Fibroblast of the aortic adventitia (primary cell): ENCODE measurements around the gene ZNF519. TPM values are rescaled to one million over a fixed set of nuclear protein-coding genes. Genes with fewer than 3 reads are reported as not detected.

Experiments
- DNase-seq: peaks from one replicate; pipeline ENCODE4 v3.0.0-alpha.2; 2010; ENCODE audit warnings: low read depth
- H3K4me3 ChIP-seq: 2 replicates; pipeline ENCODE4 v1.5.1; 2011; ENCODE audit warnings: low read depth, mild to moderate bottlenecking, control low read depth, low read length, moderate library complexity
- total RNA-seq: library from RNA; depleted of rRNA; stranded (reverse); fragments of >200 nt; gene quantifications from 2 replicates; pipeline ENCODE4 v1.2.3, GENCODE V29; 2012; ENCODE audit warnings: low replicate concordance
- TF ChIP-seq, protein P1 (sequence below): IDR thresholded peaks from 2 replicates; pipeline ENCODE4 v1.5.1; 2011; ENCODE audit warnings: mild to moderate bottlenecking, low read length, control low read depth, inconsistent platforms; ENCODE audit not compliant: insufficient read depth

The ZNF519 gene
- total RNA-seq, 1 donor, result 11.5 TPM

DNA sequence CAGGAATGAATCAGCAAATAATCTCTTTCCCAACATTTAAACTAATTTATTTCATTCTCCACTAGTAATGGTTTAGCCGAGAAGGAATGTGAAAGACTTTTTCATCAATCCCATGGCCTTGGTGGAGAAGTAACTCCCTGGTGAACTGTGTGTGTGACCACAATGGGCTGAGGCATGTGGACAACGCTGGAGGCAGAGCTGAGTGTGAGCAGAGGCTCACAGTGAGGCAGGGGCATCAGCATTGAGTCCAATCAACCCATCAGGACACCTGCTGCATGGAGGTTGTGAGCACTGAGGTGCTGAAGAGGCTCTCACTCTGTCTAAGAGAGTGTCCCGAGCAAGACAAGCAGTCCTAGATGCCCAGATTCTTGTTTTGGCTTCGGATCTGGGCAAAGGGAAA lies 78.6 kb downstream of the ZNF519 start:
- TF ChIP-seq, protein P1, sequence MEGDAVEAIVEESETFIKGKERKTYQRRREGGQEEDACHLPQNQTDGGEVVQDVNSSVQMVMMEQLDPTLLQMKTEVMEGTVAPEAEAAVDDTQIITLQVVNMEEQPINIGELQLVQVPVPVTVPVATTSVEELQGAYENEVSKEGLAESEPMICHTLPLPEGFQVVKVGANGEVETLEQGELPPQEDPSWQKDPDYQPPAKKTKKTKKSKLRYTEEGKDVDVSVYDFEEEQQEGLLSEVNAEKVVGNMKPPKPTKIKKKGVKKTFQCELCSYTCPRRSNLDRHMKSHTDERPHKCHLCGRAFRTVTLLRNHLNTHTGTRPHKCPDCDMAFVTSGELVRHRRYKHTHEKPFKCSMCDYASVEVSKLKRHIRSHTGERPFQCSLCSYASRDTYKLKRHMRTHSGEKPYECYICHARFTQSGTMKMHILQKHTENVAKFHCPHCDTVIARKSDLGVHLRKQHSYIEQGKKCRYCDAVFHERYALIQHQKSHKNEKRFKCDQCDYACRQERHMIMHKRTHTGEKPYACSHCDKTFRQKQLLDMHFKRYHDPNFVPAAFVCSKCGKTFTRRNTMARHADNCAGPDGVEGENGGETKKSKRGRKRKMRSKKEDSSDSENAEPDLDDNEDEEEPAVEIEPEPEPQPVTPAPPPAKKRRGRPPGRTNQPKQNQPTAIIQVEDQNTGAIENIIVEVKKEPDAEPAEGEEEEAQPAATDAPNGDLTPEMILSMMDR, result no peak
- H3K4me3 ChIP-seq, result no peak overlapping the region
- DNase-seq, result no peak

Other genes starting within 250 kb of the ZNF519 start
- not detected in 2 replicates for gene MC2R, start 216.9 kb downstream of the ZNF519 start, total RNA-seq